Tibial nerve (tissue), 4 donors: ENCODE measurements around the gene CFAP251. TPM values are rescaled to one million over a fixed set of nuclear protein-coding genes. Genes with fewer than 3 reads are reported as not detected.

Experiments
- DNase-seq, 2 donors: peaks; one replicate each; pipeline ENCODE4 v3.0.0-alpha.2; 2019; ENCODE audit warnings: low spot score in 2 of 2
- H3K27ac ChIP-seq, 4 donors: fragments of 200-600 bp; sonication (generic) in 3 of 4; one replicate each; pipeline ENCODE4 v1.5.1; 2017 to 2019; ENCODE audit warnings: mild to moderate bottlenecking in 1 of 4
- H3K27me3 ChIP-seq, 2 donors: fragments of 200-600 bp; sonication (generic) in 1 of 2; one replicate each; pipeline versions ENCODE4 v1.5.1 to v1.6.0; 2017 to 2019
- H3K36me3 ChIP-seq, 3 donors: fragments of 200-600 bp; sonication (generic); one replicate each; pipeline ENCODE4 v1.5.1; 2018 to 2019
- H3K4me1 ChIP-seq, 4 donors: fragments of 200-600 bp; sonication (generic) in 3 of 4; one replicate each; pipeline ENCODE4 v1.5.1; 2017 to 2019
- H3K4me3 ChIP-seq, 4 donors: fragments of 200-600 bp; sonication (generic) in 3 of 4; one replicate each; pipeline ENCODE4 v1.5.1; 2017 to 2019; ENCODE audit warnings: mild to moderate bottlenecking in 1 of 4, moderate library complexity in 1 of 4
- H3K9me3 ChIP-seq, 4 donors: fragments of 200-600 bp; sonication (generic) in 3 of 4; one replicate each; pipeline ENCODE4 v1.5.1; 2017 to 2019
- EP300 ChIP-seq, 2 donors: sonication (generic); formaldehyde crosslinking; IDR thresholded peaks; one replicate each; pipeline ENCODE4 v1.6.1; 2017; ENCODE audit warnings: antibody characterized with exemption in 2 of 2, mild to moderate bottlenecking in 1 of 2
- POLR2A ChIP-seq, 2 donors: fragments of 450-650 bp; IDR thresholded peaks; one replicate each; pipeline ENCODE4 v1.6.1; 2017; ENCODE audit warnings: antibody characterized with exemption in 2 of 2, mild to moderate bottlenecking in 2 of 2, moderate library complexity in 2 of 2
- WGBS, 2 donors: methylation state at CpG; one replicate each; pipeline ENCODE4 v1.1.5; 2018; 5-methylcytosine and 5-hydroxymethylcytosine counted together
- total RNA-seq, 4 donors: library from RNA; depleted of rRNA; stranded (reverse); fragments of >200 nt; gene quantifications; one replicate each; pipeline ENCODE4 v1.1.0, GENCODE V29; 2016
- TF ChIP-seq, protein P1 (sequence below), 5 experiments: fragments of 200-600 bp in 3 of 5; fragments of 450-650 bp in 2 of 5; sonication (generic) in 3 of 5; IDR thresholded peaks; one replicate each; pipeline ENCODE4 v1.5.1; 2016 to 2019; ENCODE audit warnings: antibody characterized with exemption in 5 of 5, mild to moderate bottlenecking in 3 of 5, moderate library complexity in 2 of 5

Gene CFAP251
- total RNA-seq, 4 donors from 2014 or later, result 3.0 to 5.4 (median 3.9) TPM

DNA sequence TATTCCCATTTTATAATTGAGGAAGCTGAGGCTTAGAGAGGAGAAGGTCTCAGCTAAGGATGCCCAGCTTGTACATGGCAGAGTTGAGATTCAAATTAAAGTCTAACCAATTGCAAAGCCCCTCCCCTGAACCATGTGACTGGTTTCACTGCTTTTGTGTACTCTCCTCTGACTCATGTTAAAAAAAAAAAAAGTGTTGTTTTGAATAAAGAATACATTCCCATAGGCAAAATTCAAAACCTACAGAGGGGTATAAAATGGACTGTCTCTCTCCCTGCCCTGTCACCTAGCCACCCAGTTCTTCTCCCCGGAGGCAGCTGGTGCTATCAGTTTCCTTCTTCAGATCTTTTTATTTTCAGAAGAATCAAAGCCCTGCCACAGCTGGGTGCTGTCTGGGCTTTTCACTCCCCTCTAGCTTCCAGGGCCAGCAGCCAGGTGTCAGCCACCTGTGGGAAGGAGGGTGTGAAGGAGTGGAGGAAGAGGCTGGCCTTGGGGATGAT is 24.4 kb upstream of the CFAP251 start:
- Histone ChIP-seq H3K9me3 (no peaks in the 10 kb centered on the region), H3K4me3 (no peak overlapping the region), H3K36me3 (peaks cover 0 to 60% (median 7%) of the 10 kb centered on the region in 3 donors), H3K27me3 (no peaks in the 10 kb centered on the region), H3K27ac (no peak overlapping the region), H3K4me1 (peaks cover 0 to 44% (median 17%) of the 10 kb centered on the region in 4 donors)
- no peak for TF ChIP-seq EP300 (IDR thresholded peaks at IDR 0.05)
- no peak for DNase-seq
- 45 to 53% methylated on average over 1 of the region's 1 CpG for WGBS, 2 donors

GRCh38 chr12:121894633-121895032 is 23.8 kb upstream of the CFAP251 start:
- 57 to 60% methylated on average over 7 of the region's 7 CpGs for WGBS, 2 donors
- Histone ChIP-seq H3K27me3 (no peaks in the 10 kb centered on the region), H3K4me1 (peaks cover 0 to 39% (median 12%) of the 10 kb centered on the region in 4 donors), H3K27ac (no peak overlapping the region), H3K36me3 (peaks cover 0 to 66% (median 7%) of the 10 kb centered on the region in 3 donors), H3K9me3 (no peaks in the 10 kb centered on the region), H3K4me3 (no peak overlapping the region)
- DNase-seq, result no peak
- TF ChIP-seq EP300 (IDR thresholded peaks at IDR 0.05) (no peak), POLR2A (IDR thresholded peaks at IDR 0.05) (no peak)
- TF ChIP-seq, protein P1, sequence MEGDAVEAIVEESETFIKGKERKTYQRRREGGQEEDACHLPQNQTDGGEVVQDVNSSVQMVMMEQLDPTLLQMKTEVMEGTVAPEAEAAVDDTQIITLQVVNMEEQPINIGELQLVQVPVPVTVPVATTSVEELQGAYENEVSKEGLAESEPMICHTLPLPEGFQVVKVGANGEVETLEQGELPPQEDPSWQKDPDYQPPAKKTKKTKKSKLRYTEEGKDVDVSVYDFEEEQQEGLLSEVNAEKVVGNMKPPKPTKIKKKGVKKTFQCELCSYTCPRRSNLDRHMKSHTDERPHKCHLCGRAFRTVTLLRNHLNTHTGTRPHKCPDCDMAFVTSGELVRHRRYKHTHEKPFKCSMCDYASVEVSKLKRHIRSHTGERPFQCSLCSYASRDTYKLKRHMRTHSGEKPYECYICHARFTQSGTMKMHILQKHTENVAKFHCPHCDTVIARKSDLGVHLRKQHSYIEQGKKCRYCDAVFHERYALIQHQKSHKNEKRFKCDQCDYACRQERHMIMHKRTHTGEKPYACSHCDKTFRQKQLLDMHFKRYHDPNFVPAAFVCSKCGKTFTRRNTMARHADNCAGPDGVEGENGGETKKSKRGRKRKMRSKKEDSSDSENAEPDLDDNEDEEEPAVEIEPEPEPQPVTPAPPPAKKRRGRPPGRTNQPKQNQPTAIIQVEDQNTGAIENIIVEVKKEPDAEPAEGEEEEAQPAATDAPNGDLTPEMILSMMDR (IDR thresholded peaks at IDR 0.05), result peak in 1 of 5 experiments; percentile 10

GRCh38 chr12:121898287-121898686 is 20.1 kb upstream of the CFAP251 start:
- no peak overlapping the region for H3K27ac ChIP-seq
- no peaks in the 10 kb centered on the region for H3K27me3 ChIP-seq
- TF ChIP-seq, protein P1 (IDR thresholded peaks at IDR 0.05), result no peak
- no peak for TF ChIP-seq POLR2A (IDR thresholded peaks at IDR 0.05)
- no peak for TF ChIP-seq EP300 (IDR thresholded peaks at IDR 0.05)
- no peak for DNase-seq
- H3K4me3 ChIP-seq, result no peak overlapping the region
- H3K4me1 ChIP-seq, result peaks cover 0 to 12% (median 0%) of the 10 kb centered on the region in 4 donors
- H3K9me3 ChIP-seq, result no peaks in the 10 kb centered on the region
- H3K36me3 ChIP-seq, result peaks cover 0 to 89% (median 13%) of the 10 kb centered on the region in 3 donors
- WGBS, 2 donors, result 72 to 85% methylated on average over 5 of the region's 5 CpGs

GRCh38 chr12:121899590-121899989 is 18.8 kb upstream of the CFAP251 start:
- TF ChIP-seq EP300 (IDR thresholded peaks at IDR 0.05), result no peak
- TF ChIP-seq, protein P1 (IDR thresholded peaks at IDR 0.05), result no peak
- TF ChIP-seq POLR2A (IDR thresholded peaks at IDR 0.05), result no peak
- Histone ChIP-seq H3K9me3 (no peaks in the 10 kb centered on the region), H3K27ac (no peak overlapping the region), H3K4me3 (no peak overlapping the region), H3K27me3 (no peaks in the 10 kb centered on the region), H3K4me1 (no peaks in the 10 kb centered on the region), H3K36me3 (peaks cover 0 to 98% (median 18%) of the 10 kb centered on the region in 3 donors)
- WGBS, 2 donors, result 95 to 97% methylated on average over 11 to 14 of the region's 14 CpGs
- no peak for DNase-seq

DNA sequence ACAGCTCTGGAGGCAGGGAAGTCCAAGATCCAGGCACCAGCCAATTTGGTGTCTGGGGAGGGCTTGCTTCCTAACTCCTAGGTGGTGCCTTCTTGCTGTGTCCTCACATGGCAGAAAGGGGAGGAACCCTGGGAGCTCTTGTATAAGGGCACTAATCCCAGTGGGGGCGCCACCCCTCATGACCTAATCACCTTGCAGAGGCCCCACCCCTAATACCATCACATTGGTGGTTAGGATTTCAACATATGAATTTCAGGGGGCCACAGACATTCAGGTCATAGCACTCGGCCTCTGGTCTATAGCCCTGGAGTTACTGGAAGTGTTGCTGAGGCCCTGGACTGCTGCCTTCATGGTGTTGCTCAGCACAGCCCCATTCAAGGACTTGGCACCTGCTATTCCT is 15.2 kb upstream of the CFAP251 start:
- Histone ChIP-seq H3K4me3 (no peak overlapping the region), H3K27ac (no peak overlapping the region), H3K27me3 (no peaks in the 10 kb centered on the region), H3K9me3 (no peaks in the 10 kb centered on the region), H3K36me3 (peaks cover 0 to 98% (median 13%) of the 10 kb centered on the region in 3 donors), H3K4me1 (no peaks in the 10 kb centered on the region)
- WGBS, 2 donors, result 83 to 85% methylated on average over 2 of the region's 2 CpGs
- no peak for TF ChIP-seq POLR2A (IDR thresholded peaks at IDR 0.05)
- no peak for TF ChIP-seq EP300 (IDR thresholded peaks at IDR 0.05)
- TF ChIP-seq, protein P1 (IDR thresholded peaks at IDR 0.05), result no peak
- DNase-seq, result no peak
